Renal cortex interstitium (tissue), 11 donors: ENCODE measurements around the gene ECHS1. TPM values are rescaled to one million over a fixed set of nuclear protein-coding genes. Genes with fewer than 3 reads are reported as not detected.

Experiments
- DNase-seq, 11 donors: peaks; one replicate each; pipeline ENCODE4 v3.0.0-alpha.2; 2013; ENCODE audit warnings: low read depth in 9 of 11, low spot score in 4 of 11; ENCODE audit errors: extremely low read depth in 1 of 11
- polyA plus RNA-seq, 3 donors: library from polyadenylated mRNA; unstranded; fragments of 120-200 nt; gene quantifications; one replicate each; pipeline ENCODE4 v1.2.1, GENCODE V29; 2013; ENCODE audit not compliant: insufficient read length in 3 of 3

ECHS1 gene
- polyA plus RNA-seq, 3 donors: 135 to 149 (median 139) TPM

DNA sequence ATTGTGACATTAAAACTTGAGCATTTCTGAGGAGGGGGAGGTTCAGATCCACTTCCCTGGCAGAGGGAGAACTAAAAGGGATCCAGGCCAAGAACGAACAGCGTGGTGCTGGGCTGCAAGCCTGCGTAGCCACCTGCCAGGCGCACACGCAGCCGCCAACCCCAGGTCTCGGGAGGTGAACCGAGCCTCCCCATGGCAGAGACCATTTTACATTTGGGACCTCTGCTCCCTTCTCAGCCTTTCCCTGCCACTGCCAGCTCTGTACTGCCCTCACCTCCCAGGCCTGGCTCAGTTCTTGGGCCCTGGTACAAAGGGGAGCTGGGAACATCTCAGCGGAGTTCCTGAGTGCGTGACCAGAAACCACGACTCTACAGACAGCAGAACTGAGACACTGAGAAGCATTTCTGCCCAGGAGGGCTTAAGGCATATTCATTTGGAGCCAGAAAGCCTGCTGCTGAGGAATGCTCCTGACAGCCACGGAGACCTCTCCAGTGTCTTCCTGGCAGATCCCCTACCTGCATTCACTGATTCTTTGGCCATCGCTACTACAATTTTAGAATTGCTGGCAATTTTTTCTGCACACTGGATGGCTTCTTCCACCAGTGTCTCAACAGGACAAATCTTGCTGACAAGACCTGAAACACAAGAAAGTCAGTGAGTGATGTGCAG, 7.6 kb downstream of the ECHS1 start:
- DNase-seq: no peak

DNA sequence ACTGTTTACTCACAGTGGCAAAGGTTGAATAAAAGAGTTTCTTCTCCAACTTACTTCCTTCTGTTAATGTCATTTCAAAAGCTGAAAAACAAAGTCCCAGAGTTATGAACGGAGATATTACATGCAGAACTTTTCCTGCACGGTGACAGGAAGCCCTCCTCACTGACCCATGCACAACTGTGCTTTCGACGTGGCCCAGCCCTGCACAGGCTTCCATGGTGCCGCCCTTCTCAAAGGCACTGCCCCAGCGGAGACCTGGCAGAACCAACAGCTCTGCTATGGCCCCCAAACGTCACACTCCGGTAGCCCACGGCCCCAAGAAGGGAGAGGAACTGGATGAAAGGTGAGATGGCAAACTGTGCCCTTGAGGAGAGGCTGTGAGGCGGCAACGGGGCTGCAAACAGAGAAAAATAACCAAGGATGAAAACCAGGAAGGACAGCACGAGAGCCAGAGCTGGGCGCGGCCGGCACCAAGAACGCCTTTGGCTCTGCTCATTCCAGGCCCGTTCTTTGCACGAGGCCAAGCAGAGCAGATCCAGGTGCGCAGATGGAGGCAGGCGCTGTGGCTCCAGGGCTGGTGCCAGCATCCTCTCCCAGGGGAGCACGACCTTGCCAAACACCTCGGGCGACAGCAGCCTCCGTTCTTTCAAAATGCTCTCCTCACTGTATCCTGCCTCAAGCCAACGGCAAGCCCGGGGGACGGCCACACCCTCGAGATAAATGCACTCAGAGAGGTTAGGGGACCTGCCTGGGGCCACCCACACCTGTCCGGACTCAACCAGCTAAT, 8.3 kb downstream of the ECHS1 start:
- DNase-seq: no peak

DNA sequence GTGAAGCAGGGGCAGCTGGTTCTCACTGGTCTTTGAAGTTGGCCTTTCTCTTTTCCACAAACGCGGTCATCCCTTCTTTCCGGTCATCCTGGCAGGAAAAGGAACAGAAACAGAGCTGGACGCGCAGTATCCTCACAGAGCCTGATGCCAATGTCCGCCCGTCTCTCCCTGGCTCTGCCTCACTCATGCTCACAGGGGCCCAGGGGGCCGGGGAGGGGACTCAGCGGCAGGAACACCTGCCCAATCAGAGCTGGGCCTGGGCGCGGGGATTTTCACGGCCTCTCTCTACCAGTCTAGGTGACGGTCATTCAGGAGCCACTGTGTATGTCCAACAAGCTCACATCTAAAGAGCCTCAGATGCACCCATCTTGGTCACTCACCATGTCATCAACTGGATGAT, 10.3 kb downstream of the ECHS1 start:
- DNase-seq: no peak

DNA sequence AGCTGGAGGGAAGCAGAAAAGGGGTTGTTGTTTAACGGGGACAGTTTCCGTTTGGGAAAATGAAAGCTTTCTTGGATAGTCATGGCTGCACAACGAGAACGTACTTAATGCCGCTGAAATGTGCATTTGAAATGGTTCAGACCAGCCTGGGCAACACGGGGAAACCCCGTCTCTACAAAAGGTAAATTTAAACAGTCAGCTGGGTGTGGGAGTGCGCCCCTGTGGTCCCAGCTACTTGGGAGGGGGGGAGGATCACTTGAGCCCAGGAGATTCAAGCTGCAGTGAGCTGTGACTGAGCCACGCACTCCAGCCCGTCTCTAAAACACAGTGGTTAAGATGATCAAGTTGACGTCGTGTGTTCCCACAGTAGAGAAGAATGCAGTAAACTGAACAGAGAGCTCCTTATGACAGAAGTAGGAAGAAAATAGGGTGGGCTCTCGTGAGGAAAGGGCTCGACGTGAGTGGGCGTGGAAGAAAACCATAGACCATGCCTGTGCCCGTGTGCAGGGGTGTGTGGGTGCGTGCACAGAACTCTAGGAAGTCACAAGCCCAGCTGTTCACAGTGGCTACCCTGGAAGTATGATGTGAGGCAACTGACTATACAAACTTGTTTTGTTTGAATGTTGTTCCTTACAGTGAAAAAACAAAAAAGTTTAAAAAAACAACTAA, 11.2 kb downstream of the ECHS1 start:
- no peak for DNase-seq

DNA sequence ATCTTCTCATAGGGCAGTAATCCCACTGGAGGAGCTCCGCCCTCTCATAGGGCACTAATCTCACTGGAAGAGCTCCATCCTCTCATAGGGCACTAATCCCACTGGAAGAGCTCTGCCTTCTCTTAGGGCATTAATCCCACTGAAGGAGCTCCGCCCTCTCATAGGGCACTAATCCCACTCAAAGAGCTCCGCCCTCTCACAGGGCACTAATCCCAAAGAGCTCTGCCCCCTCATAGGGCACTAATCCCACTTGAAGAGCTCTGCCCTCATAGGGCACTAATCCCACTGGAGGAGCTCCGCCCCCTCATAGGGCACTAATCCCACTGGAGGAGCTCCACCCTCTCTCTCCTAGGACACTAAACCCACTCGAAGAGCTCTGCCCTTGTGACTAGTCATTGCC, 11.9 kb downstream of the ECHS1 start:
- DNase-seq: no peak

DNA sequence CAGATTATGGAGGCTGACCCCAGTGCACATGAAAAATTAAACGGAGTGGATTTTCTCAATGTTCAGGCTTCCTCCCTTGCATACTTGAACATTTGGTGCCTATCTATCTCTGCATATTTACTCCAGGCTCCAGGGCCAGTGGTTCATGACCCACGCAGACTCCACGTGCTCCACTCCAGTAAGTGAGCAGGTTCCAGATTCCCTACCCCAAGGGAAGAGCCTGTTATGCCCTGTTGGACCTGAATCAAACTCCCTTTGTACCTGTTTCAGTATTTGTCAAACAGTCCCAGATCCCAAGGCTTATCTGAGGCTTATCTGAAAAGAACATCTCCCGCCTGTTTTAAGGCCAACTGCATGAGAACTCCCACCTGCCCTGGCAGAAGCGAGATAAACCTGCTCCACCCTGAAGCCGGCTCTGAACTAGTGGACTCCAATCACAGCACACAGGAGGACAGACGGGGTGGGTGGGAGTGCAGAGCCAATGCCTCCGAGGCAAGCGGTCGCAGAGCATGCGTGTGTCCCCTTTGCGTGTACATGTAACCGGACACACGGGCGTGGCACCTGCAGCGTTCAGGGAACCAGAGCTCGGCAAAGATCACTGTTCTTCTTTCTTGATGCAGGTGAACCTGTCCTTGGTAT, 13.1 kb downstream of the ECHS1 start:
- no peak for DNase-seq

DNA sequence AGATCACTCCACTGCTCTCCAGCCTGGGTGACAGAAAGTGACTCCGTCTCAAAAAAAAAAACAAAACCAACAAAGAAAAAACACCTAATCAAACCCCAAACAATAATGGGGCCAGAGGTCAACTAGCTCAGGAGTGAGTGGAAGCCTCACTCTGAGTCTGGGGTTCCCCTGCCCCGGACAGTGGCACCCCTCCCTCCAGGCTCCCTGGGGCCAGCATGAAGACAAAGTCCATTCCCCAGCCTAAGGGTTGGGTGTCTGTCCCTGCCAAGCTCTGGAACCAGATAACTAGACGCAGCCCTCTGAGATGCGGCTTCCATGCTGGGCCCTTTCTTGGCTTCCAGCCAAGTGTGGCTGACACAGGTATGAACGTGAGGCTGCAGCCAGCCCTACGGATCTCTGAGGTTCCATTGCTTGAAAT, 13.6 kb downstream of the ECHS1 start:
- peak in 1 of 11 donors; percentile 20 for DNase-seq

DNA sequence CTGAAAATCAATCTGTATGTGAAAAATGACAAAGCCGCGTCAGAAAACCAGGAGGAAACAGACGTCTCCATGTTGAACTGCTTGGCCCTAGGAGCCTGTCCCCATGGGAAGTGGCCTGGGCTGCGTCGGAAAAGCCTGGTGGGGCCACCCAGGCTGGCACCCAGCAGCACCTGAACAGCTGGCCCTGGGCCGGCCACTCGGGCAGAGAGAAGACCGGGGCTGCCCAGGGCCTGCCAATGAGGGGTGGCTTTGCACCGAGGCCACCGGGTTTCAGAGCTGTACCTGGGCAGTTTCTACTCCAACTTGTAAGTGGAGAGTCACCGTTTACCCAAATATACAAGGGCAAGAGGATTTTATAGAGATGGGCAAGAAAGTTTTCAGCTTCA, 14.2 kb downstream of the ECHS1 start:
- DNase-seq: no peak

DNA sequence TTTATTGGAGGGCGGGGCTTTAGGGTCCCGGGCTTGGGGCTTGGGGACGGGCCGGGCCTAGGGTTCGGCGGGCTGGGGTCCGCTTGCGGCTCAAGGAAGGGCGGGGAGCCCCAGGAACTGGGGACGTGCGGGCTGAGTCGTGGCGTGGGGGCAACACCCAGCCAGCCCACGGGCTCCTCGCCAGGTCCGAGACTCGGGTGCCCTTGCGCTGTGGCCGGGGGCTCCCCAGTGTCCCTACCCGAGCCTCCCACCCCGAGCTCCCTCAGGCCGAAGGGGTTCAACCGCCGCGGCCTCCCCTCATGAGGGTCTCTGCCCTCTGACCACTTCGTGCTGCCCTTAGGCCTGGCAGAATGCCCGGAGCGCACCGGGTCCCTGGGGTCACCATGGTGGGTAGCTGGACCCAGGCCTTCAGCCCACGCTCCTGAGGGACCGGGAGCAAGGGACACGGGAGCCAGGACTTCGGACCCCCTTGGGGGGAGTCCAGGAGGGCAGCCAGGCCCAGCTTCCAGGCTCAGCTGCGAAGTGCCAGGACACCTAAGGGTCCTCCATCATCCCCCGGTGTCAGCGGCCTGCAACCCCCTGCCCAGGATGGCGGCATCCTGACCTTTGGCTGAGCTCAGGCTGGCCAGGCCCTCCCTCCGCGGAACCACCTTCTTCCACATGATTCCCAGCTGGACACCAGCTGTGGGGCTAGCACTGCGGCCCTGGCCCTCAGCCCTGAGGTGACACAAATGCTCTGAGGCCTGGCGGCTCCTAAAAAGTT, 14.8 kb downstream of the ECHS1 start:
- DNase-seq: no peak

DNA sequence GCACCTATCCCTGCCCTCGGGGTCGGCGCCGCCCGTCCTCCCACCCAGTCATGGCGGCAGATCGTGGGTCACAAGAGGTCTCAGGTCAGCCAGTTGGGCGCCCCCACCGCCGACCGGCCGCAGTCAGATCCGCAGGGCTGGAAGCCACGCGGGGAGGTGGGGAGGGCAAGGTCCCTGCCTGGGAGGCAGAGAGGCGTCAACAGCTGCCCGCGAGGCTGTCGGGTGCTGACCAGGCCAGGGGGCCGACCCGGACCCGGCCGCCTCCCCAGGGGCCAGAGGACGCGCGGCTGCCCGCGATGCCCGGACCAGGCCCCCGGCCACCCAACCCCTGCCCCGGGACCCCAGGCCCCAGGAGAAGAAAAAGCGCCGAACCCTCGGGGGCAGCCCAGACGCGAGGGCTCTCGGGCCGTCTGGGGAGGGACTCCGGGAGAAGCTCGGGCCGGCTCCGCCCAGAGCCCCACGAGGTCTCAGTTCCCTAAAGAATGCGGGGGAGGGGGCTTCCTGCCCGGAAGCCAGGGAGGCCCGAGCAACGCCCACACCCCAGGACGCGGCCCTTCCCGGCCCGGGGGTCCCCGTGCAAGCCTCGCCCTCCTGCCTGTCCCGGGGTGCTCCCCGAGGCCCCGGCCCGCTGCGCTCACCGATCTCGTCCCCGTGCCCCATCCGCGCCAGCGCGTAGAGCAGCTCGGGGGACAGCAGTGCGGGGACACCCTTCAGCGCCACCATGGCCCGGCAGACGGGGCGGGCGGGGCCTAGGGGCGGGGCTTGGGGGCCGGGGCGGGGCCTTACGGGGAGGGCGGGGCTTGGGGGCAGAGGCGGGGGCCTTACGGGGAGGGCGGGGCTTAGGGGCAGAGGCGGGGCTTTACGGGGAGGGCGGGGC, 15.6 kb downstream of the ECHS1 start, which contains the start of gene FUOM:
FUOM (minus strand) TSS at position 735 of the 877 bp plus-strand sequence; CDS start at position 723, 12 bp downstream.
- DNase-seq: peak in 10 of 11 donors; percentile 45 to 80 (median 76)

DNA sequence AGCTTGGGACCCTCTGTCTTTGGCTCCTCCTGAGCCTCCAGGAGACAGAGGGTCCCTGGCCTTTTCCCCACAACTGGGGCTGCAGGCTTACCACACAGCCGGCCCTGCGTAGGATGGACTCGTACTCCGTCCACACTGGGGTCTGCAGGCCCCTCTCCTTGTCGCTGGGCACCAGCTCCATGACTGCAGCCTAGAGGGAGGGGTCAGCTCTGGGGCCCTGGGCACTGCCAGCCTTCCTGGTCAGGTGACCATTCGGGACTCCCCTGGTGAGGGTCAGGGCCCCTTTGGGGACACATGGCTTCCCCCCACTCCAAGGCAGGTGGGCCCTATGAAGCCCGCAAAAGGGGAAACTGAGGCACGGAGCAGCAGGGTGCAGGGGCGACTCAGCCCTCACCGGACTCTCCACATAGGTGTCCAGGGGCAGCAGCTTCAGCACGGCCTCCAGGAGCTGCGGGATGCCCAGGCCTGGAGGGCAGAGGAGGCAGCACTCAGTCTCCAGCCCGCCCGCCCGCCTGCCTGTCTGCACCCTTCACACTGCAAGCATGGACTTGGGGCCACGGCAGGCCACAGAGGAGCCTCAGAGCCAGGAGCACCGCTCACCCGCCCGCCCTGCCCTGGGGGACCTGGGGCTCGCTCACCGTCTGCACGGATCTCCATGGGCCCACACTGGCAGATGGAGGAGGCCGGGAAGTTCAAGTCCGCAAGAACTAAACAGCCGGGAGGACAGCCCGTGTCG, 16.4 kb downstream of the ECHS1 start:
- no peak for DNase-seq

DNA sequence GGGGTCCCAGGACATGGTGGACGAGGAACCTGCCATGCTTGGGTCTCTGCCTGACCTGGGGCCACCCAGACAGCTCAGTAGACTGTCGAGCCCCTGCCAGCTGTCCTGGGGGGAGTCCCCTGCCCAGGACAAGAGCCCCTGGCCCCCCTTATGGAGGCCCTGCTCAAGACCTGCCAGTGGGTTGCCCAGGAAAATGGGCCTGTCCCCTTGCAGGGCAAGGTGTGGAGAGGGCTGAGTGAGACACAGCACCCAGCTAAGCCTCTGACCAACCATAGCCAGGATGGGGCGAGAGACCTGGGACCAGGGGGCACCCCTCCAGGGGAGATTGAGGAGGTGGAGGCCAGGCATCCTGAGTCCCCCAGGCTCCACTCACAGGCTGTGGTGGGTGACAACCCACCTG, 17.2 kb downstream of the ECHS1 start:
- DNase-seq: no peak

DNA sequence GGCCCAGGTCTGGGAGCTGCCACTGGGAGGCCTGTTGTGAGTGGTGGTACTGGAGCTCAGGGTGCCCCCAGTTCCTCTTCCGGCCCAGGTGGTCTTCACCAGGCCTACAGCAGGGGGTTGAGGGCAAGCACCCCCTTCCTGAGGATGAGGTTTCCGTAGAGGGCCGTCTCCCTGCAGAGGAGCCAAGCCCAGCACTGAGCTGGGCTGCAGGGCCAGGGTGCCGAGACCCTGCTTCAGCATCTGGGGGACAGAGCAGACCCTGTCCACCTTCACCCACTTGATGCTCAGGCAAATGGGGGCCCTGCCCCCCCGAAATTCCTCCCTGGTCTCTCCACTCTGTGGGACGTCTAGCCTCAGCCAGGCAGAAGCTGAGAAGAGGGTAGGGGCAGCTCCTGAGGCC, 17.9 kb downstream of the ECHS1 start:
- DNase-seq: no peak

DNA sequence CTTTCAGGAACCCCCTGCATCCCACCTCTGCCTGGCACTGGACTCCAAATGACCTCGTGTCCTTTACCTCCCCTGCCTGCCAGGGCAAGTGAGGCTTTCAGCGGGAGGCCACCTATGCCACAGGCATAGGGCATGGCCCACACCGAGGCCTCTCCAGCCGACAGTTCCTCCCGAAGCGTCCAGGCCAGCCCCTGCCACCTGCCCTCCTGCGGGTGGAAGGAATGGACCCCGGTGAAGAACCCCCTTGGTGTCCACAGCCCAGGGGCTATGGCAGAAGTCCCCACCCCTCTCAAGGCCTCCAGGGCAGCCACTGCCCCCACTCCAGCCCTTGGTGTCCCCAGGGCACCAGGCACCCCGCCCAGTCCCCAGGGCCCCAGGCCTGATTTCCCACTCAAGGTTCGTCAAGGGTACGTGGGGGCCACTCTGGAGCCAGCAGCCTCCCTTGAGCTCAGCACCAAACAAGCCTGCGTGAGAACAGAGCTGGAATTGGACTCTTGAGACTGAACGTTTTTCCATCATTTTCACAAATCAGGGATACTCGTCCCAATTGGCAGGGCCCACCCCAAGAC, 18.4 kb downstream of the ECHS1 start:
- no peak for DNase-seq

DNA sequence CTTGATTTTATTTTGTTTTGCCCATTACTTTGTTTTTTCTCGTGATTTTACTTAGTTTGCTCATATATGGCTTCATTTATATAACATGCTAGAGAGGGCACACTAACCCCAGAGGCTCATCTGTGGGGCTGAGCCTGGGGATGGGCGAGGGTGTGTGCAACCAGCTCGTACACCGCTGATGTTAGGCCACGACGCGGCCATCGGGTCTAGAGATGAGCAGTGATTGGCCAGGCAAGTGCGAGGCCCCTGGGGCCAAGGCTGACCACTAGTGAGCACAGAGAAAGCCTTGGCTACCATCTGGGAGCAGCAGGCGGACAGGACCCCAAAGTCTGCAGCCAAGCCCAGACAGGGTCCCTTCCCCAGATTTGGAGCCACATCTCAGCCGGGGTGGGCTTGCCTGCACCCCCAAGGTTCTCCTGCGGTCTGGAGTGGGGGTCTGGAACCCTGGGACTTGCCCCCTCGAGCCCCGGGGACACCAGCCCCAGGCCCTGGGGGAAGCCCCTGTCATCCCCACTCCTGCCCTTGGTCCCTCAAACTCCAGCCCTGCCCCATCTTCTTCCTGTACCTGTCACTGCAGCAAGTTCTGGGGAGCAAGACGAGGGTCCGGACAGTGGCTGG, 19.1 kb downstream of the ECHS1 start:
- no peak for DNase-seq

DNA sequence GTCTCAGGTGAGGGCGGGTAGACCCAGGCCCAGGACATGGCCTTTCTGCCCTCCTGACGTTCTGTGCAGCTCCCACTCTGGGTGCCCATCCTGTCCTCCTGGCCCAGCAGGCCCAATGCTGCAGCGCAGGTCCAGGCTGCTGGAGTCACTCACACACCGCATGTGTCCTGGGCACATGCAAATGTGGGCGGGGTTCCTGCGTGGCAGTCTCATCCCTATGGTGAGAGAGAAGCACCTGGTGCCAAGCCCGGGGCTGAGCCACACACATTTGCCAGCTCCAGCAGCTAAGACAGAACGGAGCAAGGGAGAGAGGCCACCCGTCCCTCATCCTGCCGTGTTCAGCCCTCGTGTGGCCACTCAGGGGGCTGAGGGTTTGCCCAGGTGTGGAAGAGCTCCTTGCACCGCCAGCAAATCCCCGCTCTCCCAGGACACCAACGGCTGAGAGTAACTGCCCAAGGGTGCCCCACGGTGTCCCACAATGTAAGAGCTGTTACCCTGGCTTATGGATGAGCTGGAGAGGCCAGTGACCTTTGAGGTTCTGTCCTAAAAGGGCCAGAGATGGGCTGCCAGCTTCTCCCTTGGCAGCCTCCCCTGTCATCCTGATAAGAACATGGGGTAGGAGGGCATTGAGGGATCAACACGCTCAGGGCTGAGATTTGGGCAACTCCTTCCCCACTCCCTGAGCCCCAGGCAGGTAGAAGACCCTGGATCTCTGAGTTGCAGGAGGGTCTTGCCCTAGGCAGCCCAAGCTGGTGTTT, 19.8 kb downstream of the ECHS1 start:
- DNase-seq: no peak
